HEK293 (cell line): ENCODE results near the gene CASZ1.
A peak's percentile ranks its signal among the peaks of the same experiment; 100 is the strongest.

ENCODE experiments used
- CTCF ChIA-PET: fragments of 350-600 bp; formaldehyde crosslinking; extraction: SDS; loops from one replicate; lab custom pipeline; 2021; ENCODE audit warnings: antibody characterized with exemption; lab: Yijun Ruan, JAX
- POLR2A ChIA-PET: fragments of 300-600 bp; formaldehyde crosslinking; extraction: SDS; loops from one replicate; lab custom pipeline; 2020; ENCODE audit warnings: antibody characterized with exemption, inconsistent platforms; lab: Yijun Ruan, JAX
- H3K27ac ChIP-seq: fragments of 200-500 bp; sonication (Bioruptor generic); 2 replicates; pipeline ENCODE4 v1.5.1; 2014; ENCODE audit warnings: low read depth, low read length, control low read depth, inconsistent platforms; ENCODE audit errors: extremely low read depth
- H3K36me3 ChIP-seq, 2 experiments: fragments of 200-500 bp in 1 of 2; sonication (Bioruptor generic) in 1 of 2; 1 replicate in 1 of 2; 2 replicates in 1 of 2; pipeline ENCODE4 v1.5.1; 2014 to 2017; ENCODE audit warnings: inconsistent platforms in 2 of 2, low read length in 2 of 2; ENCODE audit not compliant: control insufficient read depth in 2 of 2, insufficient read depth in 1 of 2
- H3K4me1 ChIP-seq: fragments of 200-500 bp; sonication (Bioruptor generic); 2 replicates; pipeline ENCODE4 v1.5.1; 2014; ENCODE audit warnings: mild to moderate bottlenecking, low read length, inconsistent platforms; ENCODE audit not compliant: control insufficient read depth, insufficient read depth
- H3K4me3 ChIP-seq: 2 replicates; pipeline ENCODE4 v1.5.1; 2011; ENCODE audit warnings: low read depth, mild to moderate bottlenecking, control low read depth, low read length, moderate library complexity
- H3K9me3 ChIP-seq: fragments of 200-500 bp; sonication (Bioruptor generic); 2 replicates; pipeline ENCODE4 v1.5.1; 2014; ENCODE audit warnings: low read depth, low read length, inconsistent platforms; ENCODE audit not compliant: control insufficient read depth, insufficient read depth
- BCL11A ChIP-seq: fragments of 450-650 bp; formaldehyde crosslinking; IDR thresholded peaks from 2 replicates; pipeline ENCODE4 v1.5.1; 2016; ENCODE audit warnings: low read depth, missing biosample characterization, missing genetic modification characterization
- GFI1B ChIP-seq: fragments of 450-650 bp; formaldehyde crosslinking; IDR thresholded peaks from 2 replicates; pipeline ENCODE4 v1.5.1; 2016; ENCODE audit warnings: missing biosample characterization, missing genetic modification characterization
- KLF17 ChIP-seq: fragments of 450-650 bp; formaldehyde crosslinking; IDR thresholded peaks from 2 replicates; pipeline ENCODE4 v1.5.1; 2016; ENCODE audit warnings: missing biosample characterization, missing genetic modification characterization
- SCRT2 ChIP-seq: fragments of 450-650 bp; formaldehyde crosslinking; IDR thresholded peaks from 2 replicates; pipeline ENCODE4 v1.5.1; 2016; ENCODE audit warnings: missing biosample characterization, missing genetic modification characterization
- WT1 ChIP-seq: fragments of 450-650 bp; formaldehyde crosslinking; IDR thresholded peaks from 2 replicates; pipeline ENCODE4 v1.5.1; 2016; ENCODE audit warnings: missing biosample characterization, missing genetic modification characterization
- ZFHX2 ChIP-seq: fragments of 450-650 bp; formaldehyde crosslinking; conservative IDR thresholded peaks from 2 replicates; pipeline ENCODE4 v1.5.1; 2016; ENCODE audit warnings: missing biosample characterization, missing genetic modification characterization
- ZIC2 ChIP-seq: fragments of 450-650 bp; formaldehyde crosslinking; IDR thresholded peaks from 2 replicates; pipeline ENCODE4 v1.5.1; 2016; ENCODE audit warnings: missing biosample characterization, missing genetic modification characterization
- ZNF169 ChIP-seq: fragments of 450-650 bp; formaldehyde crosslinking; IDR thresholded peaks from 2 replicates; pipeline ENCODE4 v1.5.1; 2016; ENCODE audit warnings: missing biosample characterization, missing genetic modification characterization
- ZNF223 ChIP-seq: fragments of 450-650 bp; formaldehyde crosslinking; IDR thresholded peaks from 2 replicates; pipeline ENCODE4 v1.5.1; 2016; ENCODE audit warnings: missing biosample characterization, missing genetic modification characterization
- ZNF302 ChIP-seq: fragments of 450-650 bp; formaldehyde crosslinking; IDR thresholded peaks from 2 replicates; pipeline ENCODE4 v1.5.1; 2016; ENCODE audit warnings: missing biosample characterization, missing genetic modification characterization, low read depth
- ZNF311 ChIP-seq: fragments of 450-650 bp; formaldehyde crosslinking; IDR thresholded peaks from 2 replicates; pipeline ENCODE4 v1.5.1; 2017; ENCODE audit warnings: missing biosample characterization, missing genetic modification characterization, borderline replicate concordance
- ZNF398 ChIP-seq: fragments of 450-650 bp; formaldehyde crosslinking; IDR thresholded peaks from 2 replicates; pipeline ENCODE4 v1.5.1; 2017; ENCODE audit warnings: missing biosample characterization, missing genetic modification characterization
- ZNF433 ChIP-seq: fragments of 450-650 bp; formaldehyde crosslinking; IDR thresholded peaks from 2 replicates; pipeline ENCODE4 v1.5.1; 2016; ENCODE audit warnings: missing biosample characterization, missing genetic modification characterization, low read depth
- ZNF501 ChIP-seq: fragments of 450-650 bp; formaldehyde crosslinking; IDR thresholded peaks from 2 replicates; pipeline ENCODE4 v1.5.1; 2016; ENCODE audit warnings: missing biosample characterization, missing genetic modification characterization
- ZNF521 ChIP-seq: fragments of 450-650 bp; formaldehyde crosslinking; IDR thresholded peaks from 2 replicates; pipeline ENCODE4 v1.5.1; 2017; ENCODE audit warnings: missing biosample characterization, mild to moderate bottlenecking, missing genetic modification characterization
- ZNF530 ChIP-seq: fragments of 450-650 bp; formaldehyde crosslinking; IDR thresholded peaks from 2 replicates; pipeline ENCODE4 v1.5.1; 2016; ENCODE audit warnings: low read depth, missing biosample characterization, missing genetic modification characterization
- ZNF600 ChIP-seq: fragments of 450-650 bp; formaldehyde crosslinking; IDR thresholded peaks from 2 replicates; pipeline ENCODE4 v1.5.1; 2016; ENCODE audit warnings: missing biosample characterization, missing genetic modification characterization
- ZNF629 ChIP-seq: fragments of 450-650 bp; formaldehyde crosslinking; IDR thresholded peaks from 2 replicates; pipeline ENCODE4 v1.5.1; 2017; ENCODE audit warnings: missing biosample characterization, missing genetic modification characterization
- ZNF785 ChIP-seq: fragments of 450-650 bp; formaldehyde crosslinking; IDR thresholded peaks from 2 replicates; pipeline ENCODE4 v1.5.1; 2016; ENCODE audit warnings: missing biosample characterization, missing genetic modification characterization
- ZNF837 ChIP-seq: fragments of 450-650 bp; formaldehyde crosslinking; IDR thresholded peaks from 2 replicates; pipeline ENCODE4 v1.5.1; 2016; ENCODE audit warnings: missing biosample characterization, missing genetic modification characterization
- TF ChIP-seq, protein P1 (sequence below): fragments of 450-650 bp; formaldehyde crosslinking; IDR thresholded peaks from 2 replicates; pipeline ENCODE4 v1.5.1; 2016; ENCODE audit warnings: missing biosample characterization, missing genetic modification characterization, borderline replicate concordance
- TF ChIP-seq, protein P2 (sequence below): fragments of 450-650 bp; formaldehyde crosslinking; IDR thresholded peaks from 2 replicates; pipeline ENCODE4 v1.5.1; 2016; ENCODE audit warnings: missing biosample characterization, missing genetic modification characterization

CASZ1 gene

DNA sequence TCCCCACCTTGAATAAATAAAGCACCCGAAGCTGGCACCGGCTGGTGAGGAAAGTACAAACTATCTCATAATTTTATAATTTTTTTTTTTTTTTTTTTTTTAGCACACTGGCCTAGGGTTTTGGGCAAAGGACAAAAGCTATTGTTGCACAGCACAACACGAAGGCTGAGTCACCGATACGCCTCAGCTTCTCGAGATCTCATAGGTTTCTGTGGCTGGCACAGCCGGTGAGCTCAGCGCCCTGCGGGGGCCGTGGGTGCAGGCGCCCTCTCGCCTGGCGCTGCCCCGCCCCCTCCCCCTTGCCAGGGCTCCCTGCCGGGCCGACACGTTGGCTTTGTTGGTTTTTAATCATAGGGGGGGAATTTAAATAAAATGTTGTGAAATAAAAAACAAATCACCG, 17.2 kb downstream of the CASZ1 start:
- no peaks in the 10 kb centered on the region for H3K9me3 ChIP-seq
- POLR2A ChIA-PET = interaction anchor here (0.5 to 0.6 kb wide), 2 partner anchors 37 to 276 kb away, joined by 3 to 5 read pairs; no protein-coding TSS in a partner anchor
- peak; percentile 20; the same call in 1 of the 2 replicates for TF ChIP-seq ZIC2 (tag by site-specific recombination)
- TF ChIP-seq WT1 = no peak
- TF ChIP-seq, all 188 proteins: peak for 1
- no peaks in the 10 kb centered on the region for H3K4me1 ChIP-seq
- no peak overlapping the region for H3K27ac ChIP-seq
- CTCF ChIA-PET = no interaction called here
- H3K4me3 ChIP-seq = no peak overlapping the region
- H3K36me3 ChIP-seq = no peaks in the 10 kb centered on the region

DNA sequence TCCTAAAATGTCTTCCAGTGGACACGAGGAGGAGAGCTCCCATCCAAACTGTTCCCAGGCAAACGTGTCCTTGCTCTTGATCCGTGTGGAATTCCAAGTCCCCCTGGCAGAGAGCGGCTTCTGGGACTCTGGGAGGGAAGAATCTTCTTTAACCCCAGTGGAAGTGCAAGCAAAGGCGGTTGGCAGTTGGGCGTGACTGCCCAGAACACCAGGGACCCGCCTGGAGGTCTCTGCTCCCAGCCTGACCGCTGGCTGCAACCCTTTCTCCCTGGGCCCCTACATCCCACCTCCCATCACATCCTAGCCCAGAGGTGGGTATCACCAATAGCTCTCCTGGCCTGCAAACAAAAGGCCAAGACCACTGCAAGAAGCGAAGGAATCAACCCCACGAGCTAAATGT, 17.8 kb downstream of the CASZ1 start:
- H3K9me3 ChIP-seq = no peaks in the 10 kb centered on the region
- CTCF ChIA-PET = no interaction called here
- TF ChIP-seq GFI1B (tag by site-specific recombination) (no peak), ZNF169 (no peak), ZNF433 (tag by site-specific recombination) (no peak), ZFHX2 (tag by site-specific recombination) (no peak), ZNF521 (tag by site-specific recombination) (no peak), KLF17 (tag by site-specific recombination) (no peak), ZNF785 (no peak), ZNF837 (no peak), ZNF629 (no peak), BCL11A (tag by site-specific recombination) (no peak), ZNF398 (tag by site-specific recombination) (no peak), SCRT2 (tag by site-specific recombination) (no peak), ZNF501 (tag by site-specific recombination) (no peak), ZNF302 (no peak), ZNF311 (tag by site-specific recombination) (no peak), ZNF530 (no peak), ZNF600 (tag by site-specific recombination) (no peak), ZNF223 (tag by site-specific recombination) (no peak)
- TF ChIP-seq, protein P1, sequence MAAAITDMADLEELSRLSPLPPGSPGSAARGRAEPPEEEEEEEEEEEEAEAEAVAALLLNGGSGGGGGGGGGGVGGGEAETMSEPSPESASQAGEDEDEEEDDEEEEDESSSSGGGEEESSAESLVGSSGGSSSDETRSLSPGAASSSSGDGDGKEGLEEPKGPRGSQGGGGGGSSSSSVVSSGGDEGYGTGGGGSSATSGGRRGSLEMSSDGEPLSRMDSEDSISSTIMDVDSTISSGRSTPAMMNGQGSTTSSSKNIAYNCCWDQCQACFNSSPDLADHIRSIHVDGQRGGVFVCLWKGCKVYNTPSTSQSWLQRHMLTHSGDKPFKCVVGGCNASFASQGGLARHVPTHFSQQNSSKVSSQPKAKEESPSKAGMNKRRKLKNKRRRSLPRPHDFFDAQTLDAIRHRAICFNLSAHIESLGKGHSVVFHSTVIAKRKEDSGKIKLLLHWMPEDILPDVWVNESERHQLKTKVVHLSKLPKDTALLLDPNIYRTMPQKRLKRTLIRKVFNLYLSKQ (tag by site-specific recombination) = no peak
- TF ChIP-seq, protein P2, sequence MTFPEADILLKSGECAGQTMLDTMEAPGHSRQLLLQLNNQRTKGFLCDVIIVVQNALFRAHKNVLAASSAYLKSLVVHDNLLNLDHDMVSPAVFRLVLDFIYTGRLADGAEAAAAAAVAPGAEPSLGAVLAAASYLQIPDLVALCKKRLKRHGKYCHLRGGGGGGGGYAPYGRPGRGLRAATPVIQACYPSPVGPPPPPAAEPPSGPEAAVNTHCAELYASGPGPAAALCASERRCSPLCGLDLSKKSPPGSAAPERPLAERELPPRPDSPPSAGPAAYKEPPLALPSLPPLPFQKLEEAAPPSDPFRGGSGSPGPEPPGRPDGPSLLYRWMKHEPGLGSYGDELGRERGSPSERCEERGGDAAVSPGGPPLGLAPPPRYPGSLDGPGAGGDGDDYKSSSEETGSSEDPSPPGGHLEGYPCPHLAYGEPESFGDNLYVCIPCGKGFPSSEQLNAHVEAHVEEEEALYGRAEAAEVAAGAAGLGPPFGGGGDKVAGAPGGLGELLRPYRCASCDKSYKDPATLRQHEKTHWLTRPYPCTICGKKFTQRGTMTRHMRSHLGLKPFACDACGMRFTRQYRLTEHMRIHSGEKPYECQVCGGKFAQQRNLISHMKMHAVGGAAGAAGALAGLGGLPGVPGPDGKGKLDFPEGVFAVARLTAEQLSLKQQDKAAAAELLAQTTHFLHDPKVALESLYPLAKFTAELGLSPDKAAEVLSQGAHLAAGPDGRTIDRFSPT (tag by site-specific recombination) = no peak
- no peak overlapping the region for H3K27ac ChIP-seq
- POLR2A ChIA-PET = no interaction called here
- H3K4me3 ChIP-seq = no peak overlapping the region
- H3K36me3 ChIP-seq = no peaks in the 10 kb centered on the region
- H3K4me1 ChIP-seq = no peaks in the 10 kb centered on the region
